ENCODE data around the gene TENM3.

Gene TENM3

GRCh38 chr4:182280436-182281111, 37.4 kb downstream of the TENM3 start:
- H3K36me3 ChIP-seq (ENCODE audit: control insufficient read depth, insufficient read depth, low read length) = no peaks in the 10 kb centered on the region
- H3K27ac ChIP-seq (ENCODE audit: insufficient read depth, low read length, poor library complexity, severe bottlenecking) = no peak overlapping the region
- no peaks in the 10 kb centered on the region for H3K4me1 ChIP-seq (ENCODE audit: control insufficient read depth, insufficient read depth, low read length, poor library complexity, severe bottlenecking)
- no peaks in the 10 kb centered on the region for H3K27me3 ChIP-seq (replicated peaks; ENCODE audit: control insufficient read depth, insufficient read depth, low read length, poor library complexity, severe bottlenecking)
- no peak overlapping the region for H3K4me3 ChIP-seq (ENCODE audit: insufficient read depth, low read depth, low read length, poor library complexity, severe bottlenecking)
- no peaks in the 10 kb centered on the region for H3K9me3 ChIP-seq (ENCODE audit: control insufficient read depth, low read length)
- no peak for DNase-seq

- H3K27ac ChIP-seq (ENCODE audit: insufficient read depth, low read length, poor library complexity, severe bottlenecking) = no peak overlapping the region
- DNase-seq = no peak
These were observed 42.8 kb downstream of the TENM3 start for GRCh38 chr4:182286035-182286434.

DNA sequence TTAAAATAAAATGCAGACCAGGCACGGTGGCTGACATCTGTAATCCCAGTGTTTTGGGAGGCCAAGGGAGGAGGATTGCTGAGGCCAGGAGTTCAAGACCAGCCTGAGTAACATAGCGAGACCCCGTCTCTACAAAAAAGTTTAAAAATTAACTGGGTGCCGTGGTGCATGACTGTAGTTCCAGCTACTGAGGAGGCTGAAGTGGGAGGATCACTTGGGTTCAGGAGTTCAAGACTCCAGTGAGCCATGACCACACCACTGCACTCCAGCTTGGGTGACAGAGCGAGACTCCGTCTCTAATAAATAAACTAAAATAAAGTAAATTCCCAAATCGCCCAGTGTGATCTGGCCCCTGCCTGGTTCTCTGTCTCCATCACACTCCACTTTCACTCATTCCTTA, 43.7 kb downstream of the TENM3 start:
- Histone ChIP-seq H3K4me1 (ENCODE audit: control insufficient read depth, insufficient read depth, low read length, poor library complexity, severe bottlenecking) (no peaks in the 10 kb centered on the region), H3K27ac (ENCODE audit: insufficient read depth, low read length, poor library complexity, severe bottlenecking) (no peak overlapping the region), H3K9me3 (ENCODE audit: control insufficient read depth, low read length) (no peaks in the 10 kb centered on the region), H3K4me3 (ENCODE audit: insufficient read depth, low read depth, low read length, poor library complexity, severe bottlenecking) (no peak overlapping the region), H3K27me3 (replicated peaks; ENCODE audit: control insufficient read depth, insufficient read depth, low read length, poor library complexity, severe bottlenecking) (no peaks in the 10 kb centered on the region), H3K36me3 (ENCODE audit: control insufficient read depth, insufficient read depth, low read length) (no peaks in the 10 kb centered on the region)
- no peak for DNase-seq

More at GRCh38 chr4:182286035-182286434, 42.8 kb downstream of the TENM3 start:
- Histone ChIP-seq H3K9me3 (ENCODE audit: control insufficient read depth, low read length) (no peaks in the 10 kb centered on the region), H3K4me3 (ENCODE audit: insufficient read depth, low read depth, low read length, poor library complexity, severe bottlenecking) (no peak overlapping the region), H3K4me1 (ENCODE audit: control insufficient read depth, insufficient read depth, low read length, poor library complexity, severe bottlenecking) (no peaks in the 10 kb centered on the region), H3K27me3 (replicated peaks; ENCODE audit: control insufficient read depth, insufficient read depth, low read length, poor library complexity, severe bottlenecking) (no peaks in the 10 kb centered on the region), H3K36me3 (ENCODE audit: control insufficient read depth, insufficient read depth, low read length) (no peaks in the 10 kb centered on the region)

DNA sequence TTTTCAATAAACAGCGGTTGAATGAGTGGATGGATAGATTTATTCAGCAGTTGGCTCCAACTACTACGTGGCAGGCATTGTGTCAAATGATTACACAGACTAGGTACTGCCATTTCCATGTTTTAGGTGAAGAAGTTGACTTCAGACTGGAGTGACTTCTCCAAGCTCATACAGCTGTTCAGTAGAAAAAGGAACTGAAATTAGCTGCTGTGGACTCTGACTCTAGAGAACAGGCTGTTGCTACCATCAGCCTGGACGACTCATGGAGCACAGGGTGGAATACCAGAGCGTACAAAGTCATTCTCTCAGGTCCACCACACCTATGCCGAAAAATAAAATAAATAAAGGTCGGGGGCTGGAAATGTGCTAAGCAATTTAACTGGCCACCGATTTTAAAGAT, 45.3 kb downstream of the TENM3 start:
- Histone ChIP-seq H3K27me3 (replicated peaks; ENCODE audit: control insufficient read depth, insufficient read depth, low read length, poor library complexity, severe bottlenecking) (no peaks in the 10 kb centered on the region), H3K9me3 (ENCODE audit: control insufficient read depth, low read length) (no peaks in the 10 kb centered on the region), H3K4me3 (ENCODE audit: insufficient read depth, low read depth, low read length, poor library complexity, severe bottlenecking) (no peak overlapping the region), H3K36me3 (ENCODE audit: control insufficient read depth, insufficient read depth, low read length) (no peaks in the 10 kb centered on the region), H3K27ac (ENCODE audit: insufficient read depth, low read length, poor library complexity, severe bottlenecking) (no peak overlapping the region), H3K4me1 (ENCODE audit: control insufficient read depth, insufficient read depth, low read length, poor library complexity, severe bottlenecking) (no peaks in the 10 kb centered on the region)
- DNase-seq = no peak

DNA sequence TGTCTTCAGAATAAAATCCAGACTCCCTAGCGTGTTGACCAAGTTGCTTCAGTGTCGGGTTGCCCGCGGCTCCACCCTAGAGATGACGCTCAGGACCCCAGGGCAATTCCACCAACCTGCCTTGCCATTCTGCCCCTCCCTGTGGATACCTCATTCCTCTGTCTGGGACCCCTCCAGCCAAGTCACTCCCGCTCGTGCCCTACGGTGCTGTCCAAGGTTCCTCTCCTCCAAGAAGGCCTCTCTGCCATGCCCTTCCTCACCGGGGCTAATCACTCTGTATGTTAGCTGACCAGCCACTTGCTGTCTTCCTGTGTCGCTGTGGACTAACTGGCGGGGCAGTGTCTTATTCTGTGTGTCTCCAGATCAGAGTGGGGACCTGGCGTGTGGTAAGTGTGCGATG, 46.6 kb downstream of the TENM3 start:
- H3K4me1 ChIP-seq (ENCODE audit: control insufficient read depth, insufficient read depth, low read length, poor library complexity, severe bottlenecking) = no peaks in the 10 kb centered on the region
- H3K4me3 ChIP-seq (ENCODE audit: insufficient read depth, low read depth, low read length, poor library complexity, severe bottlenecking) = no peak overlapping the region
- H3K27ac ChIP-seq (ENCODE audit: insufficient read depth, low read length, poor library complexity, severe bottlenecking) = no peak overlapping the region
- DNase-seq = no peak
- no peaks in the 10 kb centered on the region for H3K27me3 ChIP-seq (replicated peaks; ENCODE audit: control insufficient read depth, insufficient read depth, low read length, poor library complexity, severe bottlenecking)
- H3K36me3 ChIP-seq (ENCODE audit: control insufficient read depth, insufficient read depth, low read length) = no peaks in the 10 kb centered on the region
- no peaks in the 10 kb centered on the region for H3K9me3 ChIP-seq (ENCODE audit: control insufficient read depth, low read length)

- Histone ChIP-seq H3K36me3 (ENCODE audit: control insufficient read depth, insufficient read depth, low read length) (no peaks in the 10 kb centered on the region), H3K27me3 (replicated peaks; ENCODE audit: control insufficient read depth, insufficient read depth, low read length, poor library complexity, severe bottlenecking) (no peaks in the 10 kb centered on the region), H3K9me3 (ENCODE audit: control insufficient read depth, low read length) (no peaks in the 10 kb centered on the region), H3K27ac (ENCODE audit: insufficient read depth, low read length, poor library complexity, severe bottlenecking) (no peak overlapping the region), H3K4me3 (ENCODE audit: insufficient read depth, low read depth, low read length, poor library complexity, severe bottlenecking) (no peak overlapping the region), H3K4me1 (ENCODE audit: control insufficient read depth, insufficient read depth, low read length, poor library complexity, severe bottlenecking) (no peaks in the 10 kb centered on the region)
- DNase-seq = no peak
These were observed 48.0 kb downstream of the TENM3 start for GRCh38 chr4:182291175-182291574.

GRCh38 chr4:182291597-182292270, 48.5 kb downstream of the TENM3 start:
- Histone ChIP-seq H3K27ac (ENCODE audit: insufficient read depth, low read length, poor library complexity, severe bottlenecking) (no peak overlapping the region), H3K27me3 (replicated peaks; ENCODE audit: control insufficient read depth, insufficient read depth, low read length, poor library complexity, severe bottlenecking) (no peaks in the 10 kb centered on the region), H3K4me3 (ENCODE audit: insufficient read depth, low read depth, low read length, poor library complexity, severe bottlenecking) (no peak overlapping the region), H3K9me3 (ENCODE audit: control insufficient read depth, low read length) (no peaks in the 10 kb centered on the region), H3K4me1 (ENCODE audit: control insufficient read depth, insufficient read depth, low read length, poor library complexity, severe bottlenecking) (no peaks in the 10 kb centered on the region), H3K36me3 (ENCODE audit: control insufficient read depth, insufficient read depth, low read length) (no peaks in the 10 kb centered on the region)
- no peak for DNase-seq

- no peak for DNase-seq
- Histone ChIP-seq H3K27ac (ENCODE audit: insufficient read depth, low read length, poor library complexity, severe bottlenecking) (no peak overlapping the region), H3K36me3 (ENCODE audit: control insufficient read depth, insufficient read depth, low read length) (no peaks in the 10 kb centered on the region), H3K27me3 (replicated peaks; ENCODE audit: control insufficient read depth, insufficient read depth, low read length, poor library complexity, severe bottlenecking) (no peaks in the 10 kb centered on the region), H3K9me3 (ENCODE audit: control insufficient read depth, low read length) (no peaks in the 10 kb centered on the region), H3K4me1 (ENCODE audit: control insufficient read depth, insufficient read depth, low read length, poor library complexity, severe bottlenecking) (no peaks in the 10 kb centered on the region), H3K4me3 (ENCODE audit: insufficient read depth, low read depth, low read length, poor library complexity, severe bottlenecking) (no peak overlapping the region)
These were observed 49.4 kb downstream of the TENM3 start for GRCh38 chr4:182292612-182293011.

DNA sequence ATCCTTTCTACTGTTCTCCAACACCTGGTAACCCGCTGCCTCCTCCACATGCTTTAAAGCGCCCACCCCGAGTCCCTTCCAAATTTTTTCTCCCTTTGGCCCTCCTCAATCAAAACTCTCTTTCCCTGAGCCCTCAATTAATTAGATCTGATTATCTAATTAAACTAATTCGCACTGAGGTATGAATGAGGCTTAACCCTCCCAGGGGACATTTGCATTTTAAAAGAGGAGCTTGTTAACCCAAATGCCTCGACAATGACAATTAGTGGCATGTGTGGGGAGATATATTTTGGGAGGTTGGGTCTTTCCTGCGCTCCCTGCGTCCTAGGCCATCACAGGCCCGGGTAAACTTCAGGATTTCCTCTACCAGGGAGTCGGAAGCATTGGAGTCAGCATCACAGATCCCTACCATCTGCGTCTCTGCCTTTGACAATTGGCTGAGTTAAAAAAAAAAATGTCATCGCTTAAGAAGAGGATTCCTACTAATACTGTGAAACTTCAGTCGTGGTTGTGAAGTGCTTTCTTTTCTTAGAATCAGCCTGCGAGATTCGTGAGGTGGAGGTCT, 50.6 kb downstream of the TENM3 start:
- no peaks in the 10 kb centered on the region for H3K9me3 ChIP-seq (ENCODE audit: control insufficient read depth, low read length)
- DNase-seq = no peak
- no peak overlapping the region for H3K4me3 ChIP-seq (ENCODE audit: insufficient read depth, low read depth, low read length, poor library complexity, severe bottlenecking)
- H3K27me3 ChIP-seq (replicated peaks; ENCODE audit: control insufficient read depth, insufficient read depth, low read length, poor library complexity, severe bottlenecking) = no peaks in the 10 kb centered on the region
- H3K36me3 ChIP-seq (ENCODE audit: control insufficient read depth, insufficient read depth, low read length) = no peaks in the 10 kb centered on the region
- H3K27ac ChIP-seq (ENCODE audit: insufficient read depth, low read length, poor library complexity, severe bottlenecking) = no peak overlapping the region
- no peaks in the 10 kb centered on the region for H3K4me1 ChIP-seq (ENCODE audit: control insufficient read depth, insufficient read depth, low read length, poor library complexity, severe bottlenecking)

GRCh38 chr4:182294451-182294850, 51.2 kb downstream of the TENM3 start:
- no peaks in the 10 kb centered on the region for H3K4me1 ChIP-seq (ENCODE audit: control insufficient read depth, insufficient read depth, low read length, poor library complexity, severe bottlenecking)
- no peak for DNase-seq
- H3K27ac ChIP-seq (ENCODE audit: insufficient read depth, low read length, poor library complexity, severe bottlenecking) = no peak overlapping the region
- H3K4me3 ChIP-seq (ENCODE audit: insufficient read depth, low read depth, low read length, poor library complexity, severe bottlenecking) = no peak overlapping the region
- H3K9me3 ChIP-seq (ENCODE audit: control insufficient read depth, low read length) = no peaks in the 10 kb centered on the region
- no peaks in the 10 kb centered on the region for H3K27me3 ChIP-seq (replicated peaks; ENCODE audit: control insufficient read depth, insufficient read depth, low read length, poor library complexity, severe bottlenecking)
- no peaks in the 10 kb centered on the region for H3K36me3 ChIP-seq (ENCODE audit: control insufficient read depth, insufficient read depth, low read length)

All from effector memory CD4-positive, alpha-beta T cell (primary cell).